Adrenal gland (tissue), 12 donors: ENCODE measurements around the gene DCAF11. TPM values are rescaled to one million over a fixed set of nuclear protein-coding genes. Genes with fewer than 3 reads are reported as not detected.

ENCODE experiments used
- DNase-seq, 7 donors: peaks; one replicate each; pipeline ENCODE4 v3.0.0-alpha.2; 2019 to 2020
- H3K27ac ChIP-seq, 5 donors: fragments of 200-600 bp; sonication (generic) in 4 of 5; 1 replicate in 3 of 5; 2 replicates in 2 of 5; pipeline versions ENCODE4 v1.5.1 to v1.8.0; 2016 to 2020; ENCODE audit warnings: mild to moderate bottlenecking in 1 of 5
- H3K27me3 ChIP-seq: fragments of 200-600 bp; 2 replicates; pipeline ENCODE4 v1.8.0; 2021
- H3K36me3 ChIP-seq, 2 donors: fragments of 200-600 bp; replicated peaks in 1 of 2; 1 replicate in 1 of 2; 2 replicates in 1 of 2; pipeline versions ENCODE4 v1.5.1 to v1.8.0; 2018 to 2022
- H3K4me1 ChIP-seq, 2 donors: fragments of 200-600 bp; replicated peaks in 1 of 2; 1 replicate in 1 of 2; 2 replicates in 1 of 2; pipeline versions ENCODE4 v1.5.1 to v1.8.0; 2018 to 2021
- H3K4me3 ChIP-seq, 4 donors: fragments of 200-600 bp; sonication (generic) in 3 of 4; one replicate each; pipeline ENCODE4 v1.5.1; 2016 to 2018
- H3K9me3 ChIP-seq, 3 donors: fragments of 200-600 bp; sonication (generic) in 1 of 3; replicated peaks in 1 of 3; 1 replicate in 2 of 3; 2 replicates in 1 of 3; pipeline versions ENCODE4 v1.5.1 to v1.8.0; 2016 to 2021
- POLR2A ChIP-seq, 2 donors: fragments of 450-650 bp; IDR thresholded peaks; one replicate each; pipeline ENCODE4 v1.6.1; 2017; ENCODE audit warnings: antibody characterized with exemption in 2 of 2, mild to moderate bottlenecking in 2 of 2, moderate library complexity in 1 of 2
- WGBS, 4 donors: extraction: QIAGEN DNeasy Blood & Tissue Kit in 2 of 4; methylation state at CpG; one replicate each; pipeline versions ENCODE4 v1.1.5 to v1.1.7; 2013 to 2017; 5-methylcytosine and 5-hydroxymethylcytosine counted together
- intact Hi-C, 2 donors: fragments of 100-400 bp; cut with DNase I; formaldehyde crosslinking; loops; one replicate each; pipeline versions ENCODE4 v1.14.1 to v1.15.0; 2022 to 2023
- polyA plus RNA-seq, 3 donors: library from polyadenylated mRNA; stranded (reverse); fragments of 200-250 nt in 2 of 3; fragments of 350-450 nt in 1 of 3; fragmentation: Illumina TruSeq in 1 of 3; extraction: RNeasy Lipid Tissue Mini Kit (QIAGEN cat#74804) in 1 of 3; gene quantifications; one replicate each; pipeline ENCODE4 v1.2.3, GENCODE V29; 2013 to 2014
- total RNA-seq, 9 donors: library from RNA; depleted of rRNA in 4 of 9; stranded (reverse); fragments of >200 nt in 4 of 9; fragments of 120-200 nt in 1 of 9; fragmentation: NEBNext Ultra II Directional in 1 of 9; extraction: Animal tissue kit (Norgen Biotek cat#: 25700) in 1 of 9; gene quantifications; one replicate each; pipeline versions ENCODE4 v1.1.0 to v1.2.4, GENCODE V29; 2013 to 2023
- TF ChIP-seq, protein P1 (sequence below), 6 experiments: fragments of 450-650 bp in 4 of 6; fragments of 200-600 bp in 2 of 6; sonication (generic) in 1 of 6; IDR thresholded peaks; 1 replicate in 5 of 6; 2 replicates in 1 of 6; pipeline versions ENCODE4 v1.5.1 to v1.8.0; 2016 to 2021; ENCODE audit warnings: antibody characterized with exemption in 6 of 6, mild to moderate bottlenecking in 2 of 6, moderate library complexity in 1 of 6
- donor health status: healthy with polysubstance abuse.
- donor health status: Bipolar disorder and iron deficiency.
- donor health status: DM: yes; HTN: yes; CAD: no.
- donor health status: DM: no; HTN: no; CAD: no.
- donor health status: DM: no; HTN: no; CAD: no.
- donor health status: DM: yes; HTN: yes; CAD: no.

DCAF11 gene
- total and polyA plus RNA-seq, 12 donors = 40.4 to 401 (median 120) TPM

DNA sequence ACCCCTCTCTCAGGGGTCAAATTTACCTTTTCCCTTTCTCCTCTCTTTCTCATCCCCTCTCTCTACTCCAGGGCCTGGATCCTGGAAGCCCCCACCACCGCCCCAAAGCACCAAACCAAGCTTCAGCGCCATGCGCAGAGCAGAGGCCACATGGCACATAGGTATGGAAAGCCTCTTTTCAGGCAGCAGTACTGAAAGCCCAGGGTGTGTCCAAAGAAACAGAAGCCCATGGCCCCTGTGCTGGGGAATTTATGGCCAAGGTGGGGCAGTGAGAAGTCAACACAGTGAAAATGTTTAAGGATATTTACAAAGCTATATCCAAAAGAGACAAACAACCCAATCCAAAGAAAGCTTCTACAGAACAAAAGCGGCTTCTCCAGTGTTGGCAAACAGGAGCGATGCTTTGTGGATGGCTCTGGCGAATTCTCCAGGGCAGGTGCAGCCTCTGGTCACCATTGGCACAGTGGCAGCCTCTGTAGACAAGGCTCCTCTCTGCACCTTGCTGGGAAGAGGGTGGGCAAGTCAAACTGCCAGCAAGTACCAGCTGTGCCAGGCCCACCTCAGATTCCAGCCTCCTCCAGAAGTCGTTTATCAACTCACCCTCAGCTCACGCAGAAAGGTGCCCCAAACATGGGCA lies 48.0 kb upstream of the DCAF11 start:
- Histone ChIP-seq H3K36me3 (no peaks in the 10 kb centered on the region), H3K27ac (no peak overlapping the region), H3K4me3 (no peak overlapping the region), H3K4me1 (peaks cover 0 to 4% of the 10 kb centered on the region in 2 donors), H3K27me3 (no peaks in the 10 kb centered on the region), H3K9me3 (no peaks in the 10 kb centered on the region)
- 92 to 97% (median 96%) methylated on average over 5 to 8 of the region's 8 CpGs for WGBS, 4 donors
- intact Hi-C loops = loop anchor here in 1 of 2 donors (10.0 kb wide), 1 partner anchor 88 kb away; no protein-coding TSS in a partner anchor
- no peak for TF ChIP-seq POLR2A (IDR thresholded peaks at IDR 0.05)
- no peak for DNase-seq

DNA sequence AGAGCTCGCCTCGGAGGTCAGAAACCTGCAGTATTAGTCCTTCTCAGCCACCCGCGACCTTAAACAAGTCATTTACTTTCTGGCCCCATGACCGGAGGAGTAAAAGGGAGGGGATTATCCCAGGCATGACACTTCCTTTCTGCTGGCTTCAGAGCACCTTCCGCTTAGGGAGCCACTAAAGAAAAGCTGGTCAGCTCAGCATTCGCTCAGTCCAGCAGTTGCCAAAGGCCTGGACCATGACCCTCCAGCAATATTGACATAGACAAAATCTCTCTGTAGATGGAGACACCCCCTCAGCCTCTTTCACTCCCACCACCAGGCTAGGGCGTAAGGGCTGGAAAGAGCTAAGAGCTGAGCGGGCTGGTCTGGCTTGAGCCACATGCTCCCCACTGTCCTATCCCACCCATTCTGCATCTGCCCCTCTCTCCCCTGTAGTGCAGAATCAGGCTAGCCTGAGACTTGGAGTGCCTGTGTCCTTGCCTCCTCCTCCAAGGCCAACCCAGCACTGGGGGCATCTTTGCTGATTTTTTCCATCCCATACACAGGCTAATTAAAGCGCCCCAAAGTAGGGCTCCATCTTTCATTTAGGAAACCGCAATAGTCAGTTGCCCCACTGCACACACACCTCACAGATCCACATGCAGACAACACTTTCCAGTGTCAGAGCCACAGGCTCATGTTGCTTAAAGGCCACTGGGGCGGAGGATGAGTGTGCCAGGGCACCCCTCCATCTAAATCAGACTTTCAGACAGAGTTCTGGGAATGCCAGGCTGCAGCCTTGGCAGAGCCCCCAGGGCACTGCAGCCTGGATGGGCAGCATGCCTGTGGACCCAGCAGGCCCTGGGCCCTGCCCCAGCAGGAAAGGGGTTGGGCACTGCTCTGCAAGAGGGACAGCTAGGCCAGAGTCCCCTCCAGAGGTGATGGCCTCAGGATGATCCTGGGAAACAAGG lies 47.2 kb upstream of the DCAF11 start:
- H3K36me3 ChIP-seq = no peaks in the 10 kb centered on the region
- H3K27ac ChIP-seq = no peak overlapping the region
- no peak for TF ChIP-seq POLR2A (IDR thresholded peaks at IDR 0.05)
- TF ChIP-seq, protein P1, sequence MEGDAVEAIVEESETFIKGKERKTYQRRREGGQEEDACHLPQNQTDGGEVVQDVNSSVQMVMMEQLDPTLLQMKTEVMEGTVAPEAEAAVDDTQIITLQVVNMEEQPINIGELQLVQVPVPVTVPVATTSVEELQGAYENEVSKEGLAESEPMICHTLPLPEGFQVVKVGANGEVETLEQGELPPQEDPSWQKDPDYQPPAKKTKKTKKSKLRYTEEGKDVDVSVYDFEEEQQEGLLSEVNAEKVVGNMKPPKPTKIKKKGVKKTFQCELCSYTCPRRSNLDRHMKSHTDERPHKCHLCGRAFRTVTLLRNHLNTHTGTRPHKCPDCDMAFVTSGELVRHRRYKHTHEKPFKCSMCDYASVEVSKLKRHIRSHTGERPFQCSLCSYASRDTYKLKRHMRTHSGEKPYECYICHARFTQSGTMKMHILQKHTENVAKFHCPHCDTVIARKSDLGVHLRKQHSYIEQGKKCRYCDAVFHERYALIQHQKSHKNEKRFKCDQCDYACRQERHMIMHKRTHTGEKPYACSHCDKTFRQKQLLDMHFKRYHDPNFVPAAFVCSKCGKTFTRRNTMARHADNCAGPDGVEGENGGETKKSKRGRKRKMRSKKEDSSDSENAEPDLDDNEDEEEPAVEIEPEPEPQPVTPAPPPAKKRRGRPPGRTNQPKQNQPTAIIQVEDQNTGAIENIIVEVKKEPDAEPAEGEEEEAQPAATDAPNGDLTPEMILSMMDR (IDR thresholded peaks at IDR 0.05) = no peak
- H3K4me3 ChIP-seq = no peak overlapping the region
- no peak for DNase-seq
- WGBS, 4 donors = 87 to 93% (median 91%) methylated on average over 11 to 12 of the region's 12 CpGs
- intact Hi-C loops = loop anchor here in 1 of 2 donors (10.0 kb wide), 1 partner anchor 87 kb away; no protein-coding TSS in a partner anchor
- H3K27me3 ChIP-seq = no peaks in the 10 kb centered on the region
- H3K4me1 ChIP-seq = peaks cover 0 to 4% of the 10 kb centered on the region in 2 donors
- no peaks in the 10 kb centered on the region for H3K9me3 ChIP-seq

DNA sequence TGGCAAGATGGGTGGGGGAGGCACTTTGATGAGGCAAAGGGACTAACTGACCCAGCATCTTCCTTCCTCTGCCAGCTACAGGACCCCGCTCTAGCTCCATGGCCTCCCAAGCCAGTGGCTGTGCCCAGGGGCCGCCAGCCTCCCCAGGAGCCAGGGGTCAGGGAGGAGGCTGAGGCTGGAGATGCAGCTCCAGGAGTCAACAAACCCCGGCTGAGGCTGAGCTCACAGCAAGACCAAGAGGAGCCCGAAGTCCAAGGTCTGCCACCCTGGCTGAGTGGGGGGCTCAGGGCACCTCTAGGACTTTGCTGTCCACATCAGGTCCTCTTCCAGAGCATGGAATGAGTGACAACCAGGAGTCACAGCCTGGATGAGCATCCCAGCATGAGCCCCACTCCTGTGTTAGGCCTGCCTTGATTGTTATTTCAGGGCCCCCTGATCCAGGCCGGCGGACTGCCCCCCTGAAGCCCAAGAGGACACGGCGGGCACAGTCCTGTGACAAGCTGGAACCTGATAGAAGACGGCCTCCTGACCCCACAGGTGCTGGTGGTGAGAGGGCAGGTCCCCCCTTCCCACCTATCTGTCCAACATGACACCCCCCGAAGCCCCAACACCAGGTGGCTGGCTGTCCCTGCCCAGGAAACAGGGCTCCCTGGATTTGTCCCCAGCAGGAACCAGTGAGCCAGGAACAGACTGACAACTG lies 45.7 kb upstream of the DCAF11 start:
- 85 to 100% (median 87%) methylated on average over 3 to 10 of the region's 10 CpGs for WGBS, 4 donors
- Histone ChIP-seq H3K27ac (no peak overlapping the region), H3K9me3 (no peaks in the 10 kb centered on the region), H3K4me1 (no peaks in the 10 kb centered on the region), H3K4me3 (no peak overlapping the region), H3K36me3 (no peaks in the 10 kb centered on the region), H3K27me3 (no peaks in the 10 kb centered on the region)
- no peak for DNase-seq
- intact Hi-C loops = loop anchor here in 1 of 2 donors (10.0 kb wide), 1 partner anchor 86 kb away; no protein-coding TSS in a partner anchor
- TF ChIP-seq, protein P1 (IDR thresholded peaks at IDR 0.05) = no peak
- no peak for TF ChIP-seq POLR2A (IDR thresholded peaks at IDR 0.05)

DNA sequence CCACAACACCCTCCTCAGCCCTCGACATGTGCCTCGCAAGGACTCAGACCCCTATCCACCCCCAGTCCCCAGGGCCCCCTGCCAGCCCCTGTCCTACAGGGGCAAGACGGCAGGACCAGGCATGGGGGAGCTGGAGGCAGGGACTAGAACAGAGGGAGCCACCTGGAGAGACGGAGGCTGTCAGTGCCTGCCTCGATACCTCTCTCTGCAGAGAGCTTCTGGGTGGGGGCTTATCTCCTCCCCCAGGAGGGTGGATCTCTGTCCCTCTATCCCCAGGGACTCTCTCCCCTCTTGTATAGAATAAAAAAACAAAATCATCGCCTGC lies 45.2 kb upstream of the DCAF11 start:
- H3K4me1 ChIP-seq = no peaks in the 10 kb centered on the region
- no peaks in the 10 kb centered on the region for H3K27me3 ChIP-seq
- intact Hi-C loops = loop anchor here in 1 of 2 donors (10.0 kb wide), 1 partner anchor 85 kb away; no protein-coding TSS in a partner anchor
- no peaks in the 10 kb centered on the region for H3K9me3 ChIP-seq
- no peak overlapping the region for H3K4me3 ChIP-seq
- DNase-seq = no peak
- no peaks in the 10 kb centered on the region for H3K36me3 ChIP-seq
- no peak overlapping the region for H3K27ac ChIP-seq
- WGBS, 4 donors = 79 to 91% (median 87%) methylated on average over 6 of the region's 6 CpGs
- no peak for TF ChIP-seq POLR2A (IDR thresholded peaks at IDR 0.05)
- TF ChIP-seq, protein P1 (IDR thresholded peaks at IDR 0.05) = no peak
